ENCODE measurements around the gene PPM1F.

The PPM1F gene

GRCh38 chr22:21960200-21961126, 7.8 kb upstream of the PPM1F start:
- DNase-seq (ENCODE audit: low spot score) = no peak

GRCh38 chr22:21959274-21960074, 6.8 kb upstream of the PPM1F start:
- no peak for DNase-seq (ENCODE audit: low spot score)

DNA sequence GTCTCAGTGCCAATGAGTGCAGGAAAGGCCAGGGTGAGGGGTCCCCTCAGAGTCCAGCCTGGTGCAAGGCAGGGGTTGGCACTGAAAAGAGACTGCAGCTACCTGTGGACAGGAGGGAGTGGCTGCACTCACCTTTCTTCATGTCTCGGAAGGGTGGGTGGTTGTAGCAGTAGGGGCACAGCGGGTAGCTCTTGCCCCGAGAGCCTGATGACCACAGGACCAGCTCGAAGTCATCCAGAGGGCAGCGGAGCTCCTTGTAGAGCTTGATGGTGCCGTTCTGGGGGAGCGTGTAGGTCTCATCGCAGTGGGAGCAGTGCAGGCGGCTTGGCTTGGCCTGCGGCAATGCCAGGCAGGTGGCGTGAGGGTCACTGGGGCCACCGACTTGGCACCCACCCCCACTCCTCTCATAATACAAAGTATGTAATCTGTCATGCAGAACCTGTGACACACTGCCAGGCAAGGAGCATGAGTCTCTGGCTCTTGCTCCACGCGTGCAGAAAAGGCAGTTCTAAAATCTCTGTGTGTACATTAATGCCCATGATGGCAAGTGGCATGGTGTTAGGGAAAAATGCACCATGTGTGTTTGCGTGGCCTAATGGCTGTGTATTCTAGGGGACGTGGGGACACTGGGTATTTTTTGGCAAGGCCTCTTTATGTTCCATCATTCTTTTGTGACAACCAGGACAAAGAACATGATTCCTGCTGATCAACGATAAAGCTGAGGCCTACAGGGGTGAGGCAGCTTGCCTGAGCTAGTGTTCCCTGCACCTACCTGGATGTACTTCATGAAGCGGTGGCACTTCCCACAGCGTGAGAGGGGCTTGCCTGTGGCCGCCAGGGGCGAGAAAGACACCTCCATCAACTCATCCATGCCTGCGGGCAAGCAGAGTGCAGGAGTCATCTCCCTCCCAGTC, 6.0 kb upstream of the PPM1F start:
- DNase-seq (ENCODE audit: low spot score) = no peak

DNA sequence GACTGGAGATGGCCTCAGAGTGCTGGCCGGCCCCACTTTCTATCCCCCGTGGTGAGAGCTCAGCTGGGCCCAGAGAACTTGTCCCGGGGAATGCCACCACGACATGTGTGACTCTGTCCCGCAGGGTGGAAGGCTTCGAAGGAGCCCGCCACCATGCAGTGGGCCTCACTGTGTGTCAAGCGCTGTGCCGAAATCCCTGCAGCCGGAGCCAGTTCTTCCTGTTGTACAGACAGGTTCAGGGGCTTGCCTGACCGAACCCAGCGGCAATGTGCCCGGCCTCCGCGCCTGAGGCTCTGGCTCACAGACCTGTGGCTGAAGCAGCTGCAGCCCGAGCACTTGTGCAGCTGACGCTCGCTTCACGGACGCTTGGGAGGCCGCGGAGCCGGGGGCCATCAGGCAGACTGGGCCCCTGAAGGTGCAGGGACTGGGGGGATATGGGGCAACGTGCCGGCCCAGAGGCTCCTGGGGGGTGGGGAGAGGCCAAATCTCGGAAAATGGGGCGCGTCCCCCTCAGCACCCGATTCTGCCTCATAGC, 650 bp downstream of the PPM1F start:
- peak; percentile 59 for DNase-seq (ENCODE audit: low spot score)

DNA sequence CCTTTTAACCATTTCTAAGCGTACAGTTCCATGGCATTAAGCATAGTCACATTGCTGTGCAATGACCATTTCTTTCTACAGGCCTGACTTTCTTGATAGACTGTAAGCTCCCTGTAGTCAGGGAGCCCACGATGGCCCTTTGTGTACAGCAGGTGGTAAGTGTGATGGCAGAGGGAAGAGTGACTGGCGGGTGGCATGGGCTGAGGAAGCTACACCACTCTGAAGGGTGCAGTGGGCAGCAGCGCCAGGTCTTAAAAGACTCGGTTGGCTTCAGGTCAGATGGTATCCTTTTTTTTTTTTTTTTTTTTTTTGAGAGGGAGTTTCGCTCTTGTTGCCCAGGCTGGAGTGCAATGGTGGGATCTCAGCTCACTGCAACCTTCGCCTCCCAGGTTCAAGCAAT, 1.6 kb downstream of the PPM1F start:
- no peak for DNase-seq (ENCODE audit: low spot score)

DNA sequence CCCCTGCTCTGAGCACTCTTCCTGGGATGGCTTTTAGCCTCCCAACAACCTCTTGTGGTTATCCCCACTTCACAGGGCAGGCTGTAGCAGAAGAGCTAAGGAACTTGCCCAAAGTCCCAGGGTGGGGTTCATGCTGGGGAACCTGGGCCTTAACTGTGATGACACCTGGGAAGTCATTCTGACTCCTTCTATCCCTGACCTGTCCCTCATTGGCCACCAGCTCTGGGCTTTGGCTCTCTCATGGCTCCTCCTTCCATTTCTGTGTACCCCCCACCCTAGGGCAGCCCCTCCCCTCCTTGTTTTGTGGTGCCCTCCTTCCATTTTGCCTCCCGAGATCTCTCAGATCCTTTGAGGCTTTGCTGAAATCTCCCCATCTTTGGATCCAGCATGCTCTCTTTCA, 2.7 kb downstream of the PPM1F start:
- DNase-seq (ENCODE audit: low spot score) = no peak

- no peak for DNase-seq (ENCODE audit: low spot score)
Observed at GRCh38 chr22:21949569-21949918, 3.1 kb downstream of the PPM1F start.

- no peak for DNase-seq (ENCODE audit: low spot score)
Observed at GRCh38 chr22:21948824-21949568, 3.7 kb downstream of the PPM1F start.

DNA sequence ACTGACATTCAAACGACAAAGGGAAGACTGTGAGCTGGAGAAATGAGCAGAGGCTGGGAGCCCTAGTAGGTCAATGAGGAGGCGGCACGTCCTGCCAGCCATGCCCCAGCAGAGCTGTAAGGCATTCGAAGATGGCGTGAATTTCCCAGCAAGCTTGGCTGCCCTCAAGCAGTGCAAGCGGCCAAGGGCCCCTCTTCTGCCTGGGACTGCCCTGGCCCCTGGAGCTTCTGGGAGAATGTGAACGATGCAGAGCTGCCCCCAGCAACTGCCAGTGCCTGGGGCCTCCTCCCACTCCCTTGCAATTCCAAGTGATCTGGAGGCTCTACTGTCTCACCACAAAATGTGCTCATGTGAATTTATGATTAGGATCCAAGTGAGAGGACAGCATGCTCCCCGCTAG, 4.3 kb downstream of the PPM1F start:
- no peak for DNase-seq (ENCODE audit: low spot score)

- DNase-seq (ENCODE audit: low spot score) = no peak
Observed at GRCh38 chr22:21947040-21948014, 5.3 kb downstream of the PPM1F start.

GRCh38 chr22:21946262-21946925, 6.3 kb downstream of the PPM1F start:
- DNase-seq (ENCODE audit: low spot score) = no peak

DNA sequence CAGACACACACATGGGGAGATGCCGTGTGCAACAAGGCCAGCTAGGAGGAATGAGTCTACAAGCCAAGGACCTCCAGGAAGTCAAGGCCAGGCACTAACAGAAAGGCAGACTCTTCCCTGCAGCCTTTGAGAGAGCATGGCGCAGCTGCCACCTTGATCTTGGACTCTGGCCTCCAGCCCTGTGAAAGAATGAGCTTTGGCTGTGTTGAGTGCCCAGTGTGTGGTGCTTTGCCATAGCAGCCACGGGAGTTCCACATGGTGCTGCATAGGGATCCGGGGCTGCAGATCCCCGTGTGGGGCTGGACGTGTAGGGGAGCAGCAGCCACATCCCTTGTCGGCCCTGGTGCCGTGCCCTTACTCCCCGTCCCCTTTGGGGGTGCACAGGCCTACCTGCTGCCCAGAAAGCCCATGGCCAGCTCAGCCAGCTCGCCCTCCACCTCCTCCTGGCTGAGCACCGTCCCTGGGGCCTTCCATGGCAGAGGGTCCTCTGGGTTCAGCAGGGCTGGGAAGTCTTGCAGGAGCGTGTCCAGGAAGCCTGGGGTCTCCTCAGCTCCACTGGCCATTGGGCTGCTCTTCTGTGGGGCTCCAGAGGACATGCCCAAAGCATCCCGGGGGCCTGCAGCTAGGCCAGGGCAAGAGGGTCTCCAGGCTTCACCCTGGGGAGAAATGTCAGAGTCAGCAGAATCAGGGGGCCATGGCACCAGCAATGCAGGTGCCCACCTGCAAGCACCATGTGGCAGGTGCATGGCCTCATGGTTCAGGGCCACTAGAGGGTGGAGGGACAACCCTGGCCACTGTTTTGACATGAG, 7.0 kb downstream of the PPM1F start:
- no peak for DNase-seq (ENCODE audit: low spot score)

DNA sequence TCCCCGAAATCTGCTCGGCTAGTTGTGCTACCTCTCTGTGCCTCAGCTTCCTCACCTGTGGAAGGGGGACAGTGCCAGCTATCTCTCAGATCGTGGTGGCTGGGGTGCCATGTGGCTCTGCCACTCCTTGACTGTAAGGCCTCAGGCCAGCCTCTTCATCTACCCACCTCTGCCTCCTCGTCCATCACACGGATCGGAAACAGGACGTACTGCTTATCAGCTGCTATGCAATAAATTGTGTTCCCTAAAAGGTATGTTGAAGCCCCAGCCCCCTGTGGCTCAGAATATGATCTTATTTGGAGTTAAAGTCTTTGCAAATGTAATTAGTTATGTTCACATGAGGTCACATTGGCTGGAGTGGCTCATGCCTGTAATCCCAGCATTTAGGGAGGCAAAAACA, 7.8 kb downstream of the PPM1F start:
- DNase-seq (ENCODE audit: low spot score) = no peak

GRCh38 chr22:21943571-21944448, 8.8 kb downstream of the PPM1F start:
- no peak for DNase-seq (ENCODE audit: low spot score)

- DNase-seq (ENCODE audit: low spot score) = no peak
Observed at GRCh38 chr22:21942407-21943343, 10.0 kb downstream of the PPM1F start.

GRCh38 chr22:21941921-21942320, 10.7 kb downstream of the PPM1F start:
- DNase-seq (ENCODE audit: low spot score) = no peak

Measured in HuH-7.5 (cell line).